HepG2 (cell line): ENCODE measurements around the gene SKI. TPM values are rescaled to one million over a fixed set of nuclear protein-coding genes. Genes with fewer than 3 reads are reported as not detected.

Source experiments
- ATAC-seq: fragments of 200-7000 bp; cut with Tn5 transposase; 3 replicates; pipeline ENCODE4 v1.9.1; 2020; ENCODE audit warnings: mild to moderate bottlenecking, moderate library complexity
- BruUV-seq: library from RNA; stranded (reverse); fragments of 400-500 nt; replicated peaks from 2 replicates; lab custom pipeline; 2021; lab: Mats Ljungman, UMichigan
- CTCF ChIA-PET: fragments of 300-600 bp; formaldehyde crosslinking; extraction: SDS; loops from one replicate; lab custom pipeline; 2021; ENCODE audit warnings: low total read pairs, inconsistent platforms, low intra/inter-chr PET ratio; lab: Yijun Ruan, JAX
- POLR2A ChIA-PET: fragments of 350-600 bp; sonication (Branson Sonifier 250); formaldehyde crosslinking; loops from one replicate; lab custom pipeline; 2020; ENCODE audit warnings: antibody characterized with exemption, inconsistent platforms; lab: Yijun Ruan, JAX
- DNase-seq: peaks from one replicate; pipeline ENCODE4 v3.0.0-alpha.2; 2015; ENCODE audit warnings: low spot score
- FAIRE-seq: peaks from 3 replicates; lab custom pipeline; 2011; peaks lifted over from hg19 to GRCh38; lab: Jason Lieb, UNC
- H2AFZ ChIP-seq: one replicate; pipeline ENCODE4 v1.6.1; 2011; ENCODE audit warnings: low read length, inconsistent platforms
- H3K27ac ChIP-seq: fragments of 300-600 bp; 3 replicates; pipeline ENCODE4 v1.8.0; 2011; ENCODE audit warnings: mixed run types, mild to moderate bottlenecking, mixed read lengths, low read length, inconsistent platforms; ENCODE audit not compliant: insufficient read depth; ENCODE audit errors: extremely low read length
- H3K27me3 ChIP-seq, 2 experiments: fragments of 200-600 bp in 1 of 2; 2 replicates in 1 of 2; 3 replicates in 1 of 2; pipeline versions ENCODE4 v1.6.0 to v1.8.0; 2011; ENCODE audit warnings: low read length in 2 of 2, mild to moderate bottlenecking in 2 of 2, moderate library complexity in 2 of 2, inconsistent platforms in 1 of 2; ENCODE audit not compliant: insufficient read depth in 2 of 2, control insufficient read depth in 1 of 2
- H3K36me3 ChIP-seq, 2 experiments: fragments of 200-600 bp in 1 of 2; replicated peaks in 1 of 2; 2 replicates in 1 of 2; 3 replicates in 1 of 2; pipeline versions ENCODE4 v1.5.1 to v1.8.0; 2011; ENCODE audit warnings: low read length in 2 of 2, inconsistent platforms in 1 of 2; ENCODE audit not compliant: insufficient read depth in 2 of 2, control insufficient read depth in 1 of 2
- H3K4me1 ChIP-seq: 2 replicates; pipeline ENCODE4 v1.5.1; 2012; ENCODE audit warnings: low read length, inconsistent platforms; ENCODE audit not compliant: insufficient read depth
- H3K4me2 ChIP-seq: 2 replicates; pipeline ENCODE4 v1.6.0; 2011; ENCODE audit warnings: low read depth, low read length, inconsistent platforms
- H3K4me3 ChIP-seq, 3 experiments: fragments of 200-600 bp in 1 of 3; sonication (generic), shearing (Covaris generic) in 1 of 3; replicated peaks in 1 of 3; 2 replicates each; pipeline ENCODE4 v1.5.1; 2011 to 2016; ENCODE audit warnings: low read length in 3 of 3, inconsistent platforms in 2 of 3, low read depth in 2 of 3, mild to moderate bottlenecking in 2 of 3, control low read depth in 1 of 3, mixed read lengths in 1 of 3; ENCODE audit not compliant: insufficient read depth in 1 of 3
- H3K79me2 ChIP-seq: one replicate; pipeline ENCODE4 v1.6.1; 2011; ENCODE audit warnings: low read length, inconsistent platforms; ENCODE audit not compliant: insufficient read depth
- H3K9ac ChIP-seq: 2 replicates; pipeline ENCODE4 v1.6.0; 2011; ENCODE audit warnings: mild to moderate bottlenecking, low read depth, low read length, inconsistent platforms; ENCODE audit not compliant: insufficient read depth
- H3K9me3 ChIP-seq: 2 replicates; pipeline ENCODE4 v1.5.1; 2012; ENCODE audit warnings: mild to moderate bottlenecking, low read length
- H4K20me1 ChIP-seq: 2 replicates; pipeline ENCODE4 v1.6.0; 2011; ENCODE audit warnings: inconsistent platforms, mild to moderate bottlenecking, low read length, moderate library complexity; ENCODE audit not compliant: insufficient read depth
- AGO2 ChIP-seq: fragments of 200-400 bp; formaldehyde crosslinking; optimal IDR thresholded peaks from 2 replicates; pipeline ENCODE3; 2017; ENCODE audit warnings: mild to moderate bottlenecking, low read depth, low read length, moderate library complexity
- HDAC1 ChIP-seq: sonication (generic); formaldehyde crosslinking; IDR thresholded peaks from 2 replicates; pipeline ENCODE4 v1.5.1; 2020; ENCODE audit warnings: mild to moderate bottlenecking, missing genetic modification reagents
- HMG20B ChIP-seq: conservative IDR thresholded peaks from 2 replicates; pipeline ENCODE4 v1.6.1; 2016; ENCODE audit warnings: missing genetic modification reagents, missing compliant biosample characterization
- HNRNPL ChIP-seq: fragments of 200-400 bp; formaldehyde crosslinking; IDR thresholded peaks from 2 replicates; pipeline ENCODE4 v1.6.1; 2017; ENCODE audit warnings: mild to moderate bottlenecking, low read depth, low read length
- TCF7 ChIP-seq: sonication (generic); IDR thresholded peaks from 2 replicates; pipeline ENCODE4 v1.6.1; 2016; ENCODE audit warnings: antibody characterized with exemption, low read depth
- ZNF317 ChIP-seq: sonication (generic); formaldehyde crosslinking; IDR thresholded peaks from 2 replicates; pipeline ENCODE4 v1.5.0; 2020; ENCODE audit warnings: mild to moderate bottlenecking, missing genetic modification reagents
- ZNF33A ChIP-seq: sonication (generic); formaldehyde crosslinking; IDR thresholded peaks from 2 replicates; pipeline ENCODE4 v1.5.1; 2020; ENCODE audit warnings: missing genetic modification reagents, mild to moderate bottlenecking, moderate library complexity, borderline replicate concordance
- ZXDC ChIP-seq: sonication (generic); formaldehyde crosslinking; IDR thresholded peaks from 2 replicates; pipeline ENCODE4 v1.5.0; 2020; ENCODE audit warnings: mild to moderate bottlenecking, missing genetic modification reagents
- WGBS: methylation state at CpG from one replicate; pipeline ENCODE4 v1.1.6; 2017; ENCODE audit warnings: low lambda C conversion rate; 5-methylcytosine and 5-hydroxymethylcytosine counted together
- in situ Hi-C: cut with HindIII; loops from 2 replicates; pipeline ENCODE4 v1.10.0; 2017; ENCODE audit warnings: low pct_unique_long_range_greater_than_20kb; ENCODE audit not compliant: extremely low pct_ligation_motif_present
- intact Hi-C: fragments of 100-400 bp; cut with micrococcal nuclease; formaldehyde crosslinking; loops from one replicate; pipeline ENCODE4 v1.10.0; 2022; ENCODE audit not compliant: unreplicated experiment
- polyA plus RNA-seq, 8 experiments: library from polyadenylated mRNA; depleted of rRNA in 3 of 8; stranded (reverse) in 7 of 8; unstranded in 1 of 8; fragments of >200 nt; fragmentation: Illumina TruSeq in 4 of 8; extraction: Trizol in 4 of 8; gene quantifications; 2 replicates each; pipeline versions ENCODE4 v1.2.1 to v1.2.3, GENCODE V29; 2011 to 2016; ENCODE audit warnings: low read depth in 4 of 8, missing spikeins in 1 of 8, mixed read lengths in 1 of 8; ENCODE audit not compliant: insufficient read depth in 1 of 8
- total RNA-seq, 5 experiments: library from RNA; depleted of rRNA; stranded (reverse); fragments of >200 nt; fragmentation: Illumina TruSeq; extraction: Trizol; gene quantifications; 2 replicates each; pipeline ENCODE4 v1.2.3, GENCODE V29; 2016; ENCODE audit warnings: low read depth in 1 of 5

Gene SKI
- total and polyA plus RNA-seq, 2 of the 13 experiments (the other 11 are each of a cell fraction or from before 2014, with no cell fraction given), result 4.7 to 6.9 TPM

- no peaks in the 10 kb centered on the region for H4K20me1 ChIP-seq
- ChIA-PET CTCF (no interaction called here), POLR2A (no interaction called here)
- no peaks in the 10 kb centered on the region for H3K79me2 ChIP-seq
- H3K9ac ChIP-seq, result no peak overlapping the region
- H3K4me3 ChIP-seq, result no peak overlapping the region
- no peak for DNase-seq
- no peak overlapping the region for H2AFZ ChIP-seq
- intact Hi-C loops (no loop called here), in situ Hi-C loops (loop anchor here (25.0 kb wide), 1 partner anchor 330 kb away; no protein-coding TSS in a partner anchor)
- BruUV-seq, result no TSS peak
- H3K27me3 ChIP-seq, result no peaks in the 10 kb centered on the region
- ATAC-seq, result no peak
- TF ChIP-seq HDAC1 (no peak), ZNF317 (CRISPR knock-in tag) (no peak), AGO2 (peak; percentile 10), ZNF33A (CRISPR knock-in tag) (no peak), TCF7 (no peak), HMG20B (CRISPR knock-in tag) (no peak)
- H3K9me3 ChIP-seq, result no peaks in the 10 kb centered on the region
- WGBS, result 94% methylated on average over 7 of the region's 13 CpGs
- FAIRE-seq, result no peak
- H3K27ac ChIP-seq, result no peak overlapping the region
- no peak overlapping the region for H3K4me2 ChIP-seq
- peaks cover 15 to 30% of the 10 kb centered on the region in 2 experiments for H3K36me3 ChIP-seq
- no peaks in the 10 kb centered on the region for H3K4me1 ChIP-seq
Observed at GRCh38 chr1:2182376-2182775, 45.7 kb upstream of the SKI start.

GRCh38 chr1:2183937-2184334 lies 44.2 kb upstream of the SKI start:
- no peak for ATAC-seq
- intact Hi-C loops, result no loop called here
- WGBS, result 100% methylated on average over 1 of the region's 15 CpGs

More at GRCh38 chr1:2183937-2184334, 44.2 kb upstream of the SKI start:
- Histone ChIP-seq H3K36me3 (peaks cover 5 to 19% of the 10 kb centered on the region in 2 experiments), H3K27me3 (no peaks in the 10 kb centered on the region), H3K4me1 (peaks cover under 1% of the 10 kb centered on the region), H4K20me1 (no peaks in the 10 kb centered on the region), H3K79me2 (no peaks in the 10 kb centered on the region), H2AFZ (no peak overlapping the region), H3K4me2 (no peak overlapping the region), H3K9me3 (no peaks in the 10 kb centered on the region), H3K9ac (no peak overlapping the region), H3K4me3 (no peak overlapping the region), H3K27ac (no peak overlapping the region)
- FAIRE-seq (no peak), DNase-seq (no peak)
- in situ Hi-C loops, result loop anchor here (25.0 kb wide), 1 partner anchor 328 kb away; no protein-coding TSS in a partner anchor
- BruUV-seq, result no TSS peak
- POLR2A ChIA-PET, result no interaction called here
- TF ChIP-seq HNRNPL, result 0 out of 2 replicates have a peak, but pooled peaks have one; percentile 56
- TF ChIP-seq ZXDC, result no peak
- CTCF ChIA-PET, result no interaction called here
